ENCODE results near the gene KCTD14. TPM values are rescaled to one million over a fixed set of nuclear protein-coding genes. Genes with fewer than 3 reads are reported as not detected.

The KCTD14 gene
- total and polyA plus RNA-seq, 9 of the 15 experiments (the other 6 are each of a cell fraction or from before 2014, with no cell fraction given), result 0.04 to 0.30 (median 0.11) TPM; not detected in 2

GRCh38 chr11:77994434-77995362 lies 28.4 kb downstream of the KCTD14 start, which contains the start of gene INTS4 (continued):
- TF ChIP-seq ZNF316 (IDR thresholded peaks at IDR 0.05) (peak; percentile 73), CBX8 (IDR thresholded peaks at IDR 0.05; ENCODE audit: borderline replicate concordance, extremely low read depth, low read depth, low read length, poor library complexity, severe bottlenecking) (no peak), TAF1 (IDR thresholded peaks at IDR 0.05; ENCODE audit: control insufficient read depth, extremely low read depth, insufficient read depth, low read length, severe bottlenecking) (peak; percentile 86), ARID1B (IDR thresholded peaks at IDR 0.05) (peak; percentile 48; the same call in 1 of the 2 replicates), HDGF (IDR thresholded peaks at IDR 0.05) (no peak; the same call in 1 of the 2 replicates), SAP30 (IDR thresholded peaks at IDR 0.05; ENCODE audit: borderline replicate concordance, insufficient read depth, low read depth, low read length, poor library complexity, severe bottlenecking) (peak; percentile 82), CEBPG (CRISPR knock-in tag; IDR thresholded peaks at IDR 0.05) (no peak), CEBPG (tag; conservative IDR thresholded peaks at IDR 0.05 in 1 of 2, IDR thresholded peaks at IDR 0.05 in 1 of 2) (peak in 1 of 2 experiments; percentile 5; a peak in 1 of 4 replicates), TAF9B (IDR thresholded peaks at IDR 0.05; ENCODE audit: partially characterized antibody) (peak; percentile 79), ZNF124 (CRISPR knock-in tag; IDR thresholded peaks at IDR 0.05) (no peak), TCF7L2 (IDR thresholded peaks at IDR 0.05; ENCODE audit: low read depth, low read length) (peak; percentile 63), STAT6 (CRISPR knock-in tag; IDR thresholded peaks at IDR 0.05) (no peak), KLF1 (tag; IDR thresholded peaks at IDR 0.05) (no peak), SMAD3 (CRISPR knock-in tag; conservative IDR thresholded peaks at IDR 0.05) (peak; percentile 50; the same call in 1 of the 2 replicates), ILK (tag; IDR thresholded peaks at IDR 0.05; ENCODE audit: borderline replicate concordance, low read depth) (no peak), MXD1 (CRISPR knock-in tag; IDR thresholded peaks at IDR 0.05; ENCODE audit: borderline replicate concordance, poor library complexity, severe bottlenecking) (peak; percentile 42), SMARCC2 (IDR thresholded peaks at IDR 0.05; ENCODE audit: low read depth) (0 out of 2 replicates have a peak, but pooled peaks have one; percentile 17), ZNF445 (CRISPR knock-in tag; IDR thresholded peaks at IDR 0.05; ENCODE audit: low read depth) (0 out of 2 replicates have a peak, but pooled peaks have one; percentile 48), ZBTB8A (IDR thresholded peaks at IDR 0.05; ENCODE audit: partially characterized antibody) (no peak), ETV1 (tag; conservative IDR thresholded peaks at IDR 0.05; ENCODE audit: low read depth) (peak; percentile 93), TRIM24 (IDR thresholded peaks at IDR 0.05) (peak in 1 of 2 experiments; percentile 77; a peak in 2 of 4 replicates), PHF20 (IDR thresholded peaks at IDR 0.05; ENCODE audit: partially characterized antibody) (peak; percentile 82)
- TF ChIP-seq, protein P1, sequence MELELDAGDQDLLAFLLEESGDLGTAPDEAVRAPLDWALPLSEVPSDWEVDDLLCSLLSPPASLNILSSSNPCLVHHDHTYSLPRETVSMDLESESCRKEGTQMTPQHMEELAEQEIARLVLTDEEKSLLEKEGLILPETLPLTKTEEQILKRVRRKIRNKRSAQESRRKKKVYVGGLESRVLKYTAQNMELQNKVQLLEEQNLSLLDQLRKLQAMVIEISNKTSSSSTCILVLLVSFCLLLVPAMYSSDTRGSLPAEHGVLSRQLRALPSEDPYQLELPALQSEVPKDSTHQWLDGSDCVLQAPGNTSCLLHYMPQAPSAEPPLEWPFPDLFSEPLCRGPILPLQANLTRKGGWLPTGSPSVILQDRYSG (tag; conservative IDR thresholded peaks at IDR 0.05; ENCODE audit: low read depth), result peak; percentile 84; the same call in 1 of the 2 replicates
